ENCODE data around the gene M1AP.

DNA sequence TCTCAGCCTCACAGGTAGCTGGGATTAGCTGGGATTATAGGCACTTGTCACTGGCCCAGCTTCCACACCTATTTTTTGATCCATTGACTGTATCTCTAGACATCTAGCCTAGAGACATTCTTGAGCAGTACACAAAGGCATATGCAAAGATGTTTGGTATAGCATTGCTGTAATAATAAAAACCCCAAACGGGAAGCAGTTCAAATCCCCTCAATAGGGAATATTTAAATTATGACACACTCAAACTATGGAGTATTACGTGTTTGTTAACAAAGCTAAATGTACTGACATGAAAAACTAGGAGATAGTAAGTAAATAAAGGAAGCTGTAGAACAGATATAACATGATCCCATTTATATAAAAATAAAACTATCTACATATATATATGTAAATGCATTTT, 65.9 kb downstream of the M1AP start:
- no peak for TF ChIP-seq ZFX (IDR thresholded peaks at IDR 0.05; ENCODE audit: borderline replicate concordance)
- TF ChIP-seq CTCF (IDR thresholded peaks at IDR 0.05) = no peak
